HG02852 (cell line): ENCODE results near the gene NFKBIE.

Source experiments
- ATAC-seq: cut with Tn5 transposase; IDR thresholded peaks from one replicate; pipeline ENCODE4 v1.9.1; 2021; ENCODE audit warnings: mild to moderate bottlenecking, moderate library complexity; ENCODE audit not compliant: unreplicated experiment

NFKBIE gene

DNA sequence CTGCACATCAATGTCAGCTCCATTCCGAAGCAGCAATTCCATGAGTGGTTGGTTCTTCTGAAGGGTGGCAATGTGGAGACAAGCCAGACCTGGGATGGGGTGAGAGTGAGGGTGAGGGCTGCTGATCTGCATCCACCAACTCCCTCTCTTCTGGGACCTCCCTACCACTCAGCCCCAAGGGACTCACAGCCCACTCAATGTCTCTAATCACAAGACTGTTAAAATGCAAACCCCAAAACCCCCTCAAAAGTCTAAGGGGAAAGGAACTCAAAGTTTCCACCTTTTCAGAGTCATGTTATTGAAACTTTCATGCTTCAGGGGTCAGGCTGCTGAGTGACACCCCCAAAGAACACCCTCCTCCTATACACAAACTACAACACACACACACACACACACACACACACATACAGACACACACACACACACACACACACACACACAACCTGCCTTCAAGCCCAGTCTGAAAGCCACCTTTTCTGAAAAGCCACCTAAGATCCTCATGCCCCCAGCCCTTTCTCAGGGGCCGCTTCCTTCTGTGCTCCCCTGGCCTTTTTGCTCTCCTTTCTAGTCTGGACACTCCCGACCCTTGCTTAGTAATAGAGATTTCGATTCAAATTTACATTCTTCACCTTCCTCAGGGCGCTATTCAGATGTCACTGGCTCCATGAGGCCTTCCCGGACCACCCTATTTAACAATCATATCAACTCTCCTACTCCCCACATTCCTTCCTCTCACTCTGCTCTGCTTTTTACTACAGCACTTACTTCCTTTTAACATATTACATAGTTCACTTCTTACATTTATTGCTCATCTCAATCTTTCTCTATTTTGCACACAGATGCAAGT lies 4.7 kb downstream of the NFKBIE start:
- ATAC-seq: no peak

DNA sequence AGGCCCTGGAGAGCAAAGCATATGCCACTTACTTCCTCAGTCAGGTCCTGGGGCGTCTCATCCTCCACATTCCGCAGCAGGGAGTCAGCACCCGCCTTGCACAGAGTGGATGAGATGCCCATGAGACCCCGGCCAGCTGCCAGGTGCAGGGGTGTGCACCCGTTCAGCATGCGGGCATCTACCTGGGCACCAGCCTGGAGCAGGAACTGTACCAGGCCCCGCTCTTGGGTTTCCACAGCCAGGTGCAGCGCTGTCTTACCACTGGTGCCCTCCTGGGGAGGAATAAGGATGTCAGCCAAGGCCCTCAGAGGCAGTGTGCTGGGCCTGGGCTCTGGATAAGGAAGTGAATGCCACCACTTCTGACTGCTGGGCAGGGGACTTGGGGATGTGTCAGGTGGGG lies 5.3 kb downstream of the NFKBIE start:
- ATAC-seq: no peak

DNA sequence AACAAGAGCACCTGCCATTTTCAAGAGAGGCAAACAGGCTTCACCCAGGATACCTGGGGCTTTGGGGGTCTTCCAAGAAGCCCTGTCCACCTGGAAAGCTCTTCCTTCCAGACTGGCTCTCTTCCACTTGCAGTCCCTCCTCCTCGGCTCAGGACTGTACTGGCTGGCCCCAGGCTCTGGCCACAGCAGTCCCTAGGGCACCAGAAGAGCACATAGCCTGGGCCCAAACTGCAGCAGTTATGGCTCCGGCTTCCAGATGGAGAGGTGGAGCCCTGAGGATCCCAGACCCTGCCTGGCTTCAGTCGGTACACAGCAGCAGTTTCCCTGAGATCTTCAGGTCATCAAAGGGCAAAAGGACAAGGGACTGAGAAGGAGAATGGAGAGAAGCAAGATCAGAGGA lies 6.4 kb downstream of the NFKBIE start:
- ATAC-seq: no peak

DNA sequence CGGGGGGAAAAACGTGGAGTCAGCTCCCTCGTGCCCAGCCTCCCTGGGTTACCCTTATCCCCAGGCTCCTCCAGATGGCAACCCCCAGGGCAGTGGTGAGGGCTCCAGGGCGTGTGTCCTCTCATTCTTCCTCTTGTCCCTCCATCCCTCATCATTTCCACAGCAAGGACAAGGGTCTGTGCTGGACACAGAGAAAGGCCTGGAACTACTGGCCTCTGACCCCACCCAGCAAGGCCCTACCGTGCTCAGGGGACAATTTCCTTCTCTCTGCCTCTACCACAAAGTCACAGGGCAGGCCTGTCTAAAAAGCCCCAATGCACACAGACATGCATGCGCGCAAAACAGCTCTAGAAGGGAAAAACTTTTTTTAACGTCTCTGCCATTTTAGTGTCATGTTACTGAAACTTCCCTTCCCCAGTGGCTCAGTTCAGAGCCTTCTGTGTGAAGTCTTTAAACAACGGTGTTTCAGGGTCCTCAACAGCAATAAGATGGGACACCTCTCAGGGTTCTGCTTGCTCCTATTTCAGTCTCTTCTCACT lies 7.0 kb downstream of the NFKBIE start:
- ATAC-seq: no peak

DNA sequence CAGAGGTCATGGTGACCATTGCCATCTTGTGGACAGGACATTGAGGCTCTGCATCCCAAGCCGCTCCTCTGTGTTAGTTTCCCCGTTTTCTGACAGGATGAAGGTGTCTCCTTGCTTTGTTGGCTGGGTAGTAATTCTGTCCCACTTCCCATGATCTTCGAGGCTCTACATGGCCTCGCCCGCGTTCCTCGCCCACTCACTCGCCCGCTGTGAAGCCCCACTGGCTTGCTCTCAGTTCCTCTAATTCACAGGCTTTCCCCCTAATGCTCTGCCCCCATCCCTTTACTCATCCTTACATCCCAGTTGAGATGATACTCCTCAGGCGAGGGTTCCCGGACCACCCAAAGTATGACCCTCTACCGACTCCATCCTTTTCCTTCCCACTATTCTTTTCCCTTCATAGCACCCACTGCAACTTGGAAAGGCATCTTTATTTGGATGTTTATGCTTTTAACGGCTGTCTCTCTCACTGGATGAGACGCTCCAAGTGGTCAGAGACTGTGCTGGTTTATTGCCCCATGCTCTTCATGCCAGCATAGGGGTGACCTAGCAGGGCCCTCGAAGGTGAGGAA lies 7.5 kb downstream of the NFKBIE start:
- ATAC-seq: peak; percentile 26

DNA sequence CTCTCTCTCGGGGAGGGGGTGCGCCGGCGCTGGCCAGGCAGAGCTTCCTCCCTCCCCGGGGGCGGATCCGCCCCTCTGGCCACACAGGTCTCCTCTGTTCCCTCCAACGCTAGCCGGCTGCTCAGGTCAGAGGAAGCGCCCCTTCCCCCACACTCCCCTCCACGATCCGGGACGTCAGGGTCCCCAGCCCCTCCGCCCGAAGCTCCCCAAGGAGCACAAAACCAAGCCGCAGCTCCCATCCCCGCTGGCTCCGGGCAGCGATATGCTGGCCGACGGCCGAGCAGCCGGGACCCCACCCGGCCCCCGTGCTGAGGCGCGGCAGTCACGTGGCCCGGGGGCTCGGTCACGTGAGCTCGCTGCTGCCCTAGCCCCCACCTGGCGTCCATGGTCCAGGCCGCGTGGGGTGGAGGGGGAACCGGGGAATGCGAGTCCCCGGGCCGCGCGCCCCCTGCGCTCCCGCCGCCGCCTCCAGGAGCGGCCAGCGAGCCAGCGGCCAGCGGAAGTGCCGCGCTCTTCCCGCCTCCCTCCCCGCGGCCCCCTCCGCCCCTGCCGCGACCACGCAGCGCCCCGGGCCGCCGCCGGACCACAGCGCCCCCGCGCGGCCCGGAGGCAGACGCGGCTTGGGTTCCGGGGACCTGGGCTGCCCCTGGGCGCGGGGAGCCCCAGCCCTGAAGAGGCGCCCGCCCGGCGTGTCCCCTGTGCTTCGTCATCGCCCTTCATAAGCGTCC lies 8.2 kb downstream of the NFKBIE start, which contains the start of gene SLC35B2:
TSS of gene SLC35B2 (minus strand) at position 504 of the 728 bp plus-strand sequence. CDS start at position 386, 118 bp downstream.
- peak; percentile 54 for ATAC-seq

DNA sequence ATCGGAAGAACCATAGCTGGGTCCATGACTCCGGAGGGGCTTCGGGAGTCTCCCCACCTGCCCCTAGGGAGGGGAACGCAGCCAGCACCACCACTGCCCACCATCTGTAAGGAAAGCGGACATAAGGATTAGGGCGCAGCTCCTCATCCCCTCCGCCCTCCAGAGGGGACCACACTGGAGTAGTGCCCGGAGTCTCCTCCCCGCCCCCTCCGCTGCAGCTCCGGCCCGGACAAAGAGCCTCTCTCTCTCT lies 8.7 kb downstream of the NFKBIE start:
- no peak for ATAC-seq

DNA sequence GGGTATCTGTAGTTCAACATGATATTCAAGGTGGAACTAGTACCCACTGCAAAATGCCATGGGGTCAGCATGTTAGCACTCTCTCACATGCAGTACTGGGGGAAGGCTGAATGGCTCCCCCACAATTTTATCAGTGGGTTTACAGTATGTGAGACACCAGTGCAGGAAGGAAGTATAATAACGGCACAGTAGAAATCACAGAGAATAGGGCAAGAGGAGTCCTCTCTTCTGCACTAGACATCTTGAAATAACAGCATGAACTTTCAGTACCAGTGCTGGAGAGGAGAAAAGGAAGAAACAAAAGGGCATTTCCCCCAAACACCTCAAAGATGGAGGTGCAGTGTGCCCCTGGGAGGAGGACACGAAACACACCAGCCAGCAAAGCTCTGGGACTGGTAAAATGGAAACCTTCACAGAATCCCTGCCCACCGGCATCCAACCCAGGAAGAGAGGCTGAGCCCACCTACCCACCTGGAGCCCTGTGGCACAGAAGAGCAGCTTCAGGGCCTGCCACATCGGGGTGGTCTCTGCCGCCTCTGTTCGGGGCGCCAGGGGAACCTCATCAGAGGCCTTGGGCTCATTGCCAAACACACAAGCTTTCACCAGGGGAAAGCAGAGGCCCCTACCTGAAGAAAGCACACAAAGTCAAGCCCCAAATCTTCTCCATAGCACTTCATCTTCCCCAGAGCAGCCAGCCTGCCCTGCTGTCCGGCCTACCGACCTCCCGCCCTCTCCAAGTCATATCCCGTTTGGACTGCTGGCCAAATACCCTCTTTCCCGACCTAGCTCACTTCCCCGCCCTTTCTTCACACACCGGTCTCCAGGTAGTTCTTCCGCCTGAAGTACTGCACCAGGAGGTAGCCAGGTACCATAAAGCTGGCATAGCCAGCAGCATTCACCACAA lies 9.2 kb downstream of the NFKBIE start:
- ATAC-seq: no peak

DNA sequence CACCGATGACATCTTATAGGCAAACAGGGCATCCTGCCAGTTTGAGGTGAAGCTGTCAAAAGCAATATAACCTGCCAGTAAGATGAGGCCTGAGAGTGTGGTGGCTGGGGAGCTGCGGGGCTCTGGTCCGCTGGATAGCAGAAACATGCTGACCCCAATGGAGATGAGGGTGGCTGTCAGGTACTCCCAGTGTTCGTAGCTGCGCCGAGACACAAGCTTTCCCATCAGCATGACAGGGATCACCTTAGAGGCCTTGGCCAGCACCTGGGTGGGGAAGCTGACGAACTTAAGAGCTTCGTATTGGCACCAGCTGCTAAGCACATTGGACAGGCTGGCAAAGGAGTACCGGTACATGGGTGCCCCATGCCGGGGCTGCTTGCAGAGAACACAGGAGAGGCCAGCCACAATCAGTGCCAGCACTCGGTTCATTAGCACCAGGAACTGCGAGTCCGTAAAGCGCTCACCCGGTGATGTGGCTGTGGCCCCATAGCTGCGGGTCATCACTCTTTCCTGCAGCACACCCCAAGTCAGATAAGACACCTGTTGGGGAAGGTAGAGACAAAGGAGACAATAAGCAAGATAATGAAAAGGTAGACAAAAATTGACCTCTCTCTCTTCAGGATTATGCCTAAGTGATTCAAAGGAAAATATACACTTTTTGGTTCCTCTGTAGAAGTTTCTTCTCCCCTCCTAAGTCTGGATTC lies 10.1 kb downstream of the NFKBIE start:
- ATAC-seq: no peak

DNA sequence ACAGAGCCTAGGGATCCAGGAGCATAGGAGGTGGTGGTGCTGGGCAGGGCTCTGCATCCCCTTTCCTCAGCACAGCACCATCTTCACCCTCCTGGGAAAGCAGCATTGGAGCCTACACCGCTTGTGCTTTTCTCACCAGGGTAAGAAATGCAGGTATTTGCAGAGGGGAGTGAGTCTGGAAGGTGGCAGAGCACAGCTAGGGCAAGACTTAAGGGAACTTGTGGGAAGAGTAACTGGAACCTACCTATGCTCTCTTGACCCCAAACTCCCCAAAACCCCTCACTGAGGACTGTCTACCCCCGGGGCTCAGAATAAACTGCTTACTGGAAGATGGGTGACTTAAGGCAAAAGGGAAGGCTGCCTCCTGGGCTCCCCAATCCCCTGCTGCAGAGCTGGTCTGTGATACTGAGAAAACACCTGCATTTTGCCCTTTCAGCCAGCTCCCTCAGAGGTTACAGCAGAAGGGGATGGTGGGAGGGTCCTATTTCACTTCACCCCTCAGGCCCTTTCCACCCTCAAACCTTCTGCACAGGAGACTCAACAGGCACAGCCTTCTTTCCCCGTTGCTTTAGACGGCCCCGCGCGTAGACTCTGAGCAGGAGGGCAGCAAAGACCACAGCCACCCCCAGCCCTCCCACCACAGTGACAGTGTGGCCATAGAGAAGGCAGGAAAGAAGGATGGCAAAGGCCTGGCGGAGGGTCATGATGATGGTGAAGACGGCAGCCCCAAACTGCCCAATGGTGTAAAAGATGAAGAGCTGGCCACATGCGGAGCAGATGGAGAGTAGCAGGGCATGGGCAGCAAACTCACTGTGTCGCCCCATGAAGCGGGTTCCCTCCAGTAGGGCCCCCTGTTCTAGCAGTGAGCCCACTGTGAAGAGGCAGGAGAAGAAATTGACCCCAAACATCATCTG lies 10.9 kb downstream of the NFKBIE start:
- ATAC-seq: no peak

DNA sequence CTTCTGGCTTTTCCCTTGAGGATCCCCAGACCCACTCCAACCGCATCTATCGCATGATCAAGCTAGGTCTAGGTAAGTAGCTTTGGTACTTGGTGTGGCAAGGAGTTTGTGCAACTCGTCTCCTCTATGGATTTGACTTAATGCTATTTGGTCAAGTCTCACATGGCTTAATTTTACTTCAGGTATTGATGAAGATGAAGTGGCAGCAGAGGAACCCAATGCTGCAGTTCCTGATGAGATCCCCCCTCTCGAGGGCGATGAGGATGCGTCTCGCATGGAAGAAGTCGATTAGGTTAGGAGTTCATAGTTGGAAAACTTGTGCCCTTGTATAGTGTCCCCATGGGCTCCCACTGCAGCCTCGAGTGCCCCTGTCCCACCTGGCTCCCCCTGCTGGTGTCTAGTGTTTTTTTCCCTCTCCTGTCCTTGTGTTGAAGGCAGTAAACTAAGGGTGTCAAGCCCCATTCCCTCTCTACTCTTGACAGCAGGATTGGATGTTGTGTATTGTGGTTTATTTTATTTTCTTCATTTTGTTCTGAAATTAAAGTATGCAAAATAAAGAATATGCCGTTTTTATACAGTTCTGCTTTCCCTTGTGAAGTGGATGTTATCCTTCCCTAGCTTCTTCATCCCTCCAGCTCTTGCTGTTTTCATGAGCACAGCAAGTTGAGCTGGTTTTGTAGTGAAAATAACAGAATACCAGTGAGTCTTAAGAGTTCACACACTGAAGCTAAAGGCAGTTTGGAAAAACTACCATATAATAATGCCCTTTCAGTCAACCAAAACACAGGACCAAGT lies 11.8 kb downstream of the NFKBIE start:
- no peak for ATAC-seq

DNA sequence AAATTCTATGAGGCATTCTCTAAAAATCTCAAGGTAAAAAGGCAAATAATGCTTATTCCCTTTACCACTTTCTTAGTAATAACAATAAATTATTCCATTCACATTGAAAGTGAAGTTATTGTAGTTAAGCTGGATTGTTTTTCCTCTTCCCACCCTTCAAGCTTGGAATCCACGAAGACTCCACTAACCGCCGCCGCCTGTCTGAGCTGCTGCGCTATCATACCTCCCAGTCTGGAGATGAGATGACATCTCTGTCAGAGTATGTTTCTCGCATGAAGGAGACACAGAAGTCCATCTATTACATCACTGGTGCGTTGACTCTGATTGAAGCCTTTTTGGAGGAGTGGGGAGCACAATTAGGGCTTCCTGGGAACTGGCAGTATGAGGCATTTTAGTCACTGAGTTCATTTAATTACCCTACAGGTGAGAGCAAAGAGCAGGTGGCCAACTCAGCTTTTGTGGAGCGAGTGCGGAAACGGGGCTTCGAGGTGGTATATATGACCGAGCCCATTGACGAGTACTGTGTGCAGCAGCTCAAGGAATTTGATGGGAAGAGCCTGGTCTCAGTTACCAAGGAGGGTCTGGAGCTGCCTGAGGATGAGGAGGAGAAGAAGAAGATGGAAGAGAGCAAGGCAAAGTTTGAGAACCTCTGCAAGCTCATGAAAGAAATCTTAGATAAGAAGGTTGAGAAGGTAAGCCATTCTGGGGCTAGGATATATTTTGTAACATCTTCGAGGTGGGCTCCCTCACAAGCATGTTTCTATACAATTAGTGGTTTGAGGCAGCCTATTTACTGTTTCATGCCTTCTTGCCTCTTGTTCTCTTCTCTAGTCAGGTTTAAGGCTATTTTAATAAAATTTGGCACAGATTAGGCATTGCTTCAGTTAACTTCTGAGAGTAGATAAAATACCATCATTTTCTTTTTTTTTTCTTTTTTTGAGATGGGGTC lies 13.5 kb downstream of the NFKBIE start:
- no peak for ATAC-seq

DNA sequence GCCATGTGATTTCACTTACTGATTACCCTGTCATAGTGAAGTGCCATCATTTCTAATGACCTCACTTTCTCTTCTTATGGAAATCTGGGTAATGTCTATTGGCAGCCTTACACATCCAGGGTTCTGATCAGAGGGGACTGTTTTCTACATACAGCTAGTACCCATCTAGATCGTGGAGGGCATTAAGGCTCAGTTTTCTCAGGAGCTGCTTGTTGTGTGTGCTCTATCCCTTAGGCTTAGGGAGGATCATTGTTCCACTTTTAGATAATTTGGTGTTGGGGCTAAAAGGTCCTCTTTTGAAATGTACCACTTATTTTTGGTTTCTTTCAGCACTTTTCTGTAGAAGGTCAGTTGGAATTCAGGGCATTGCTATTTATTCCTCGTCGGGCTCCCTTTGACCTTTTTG lies 14.6 kb downstream of the NFKBIE start:
- ATAC-seq: no peak

DNA sequence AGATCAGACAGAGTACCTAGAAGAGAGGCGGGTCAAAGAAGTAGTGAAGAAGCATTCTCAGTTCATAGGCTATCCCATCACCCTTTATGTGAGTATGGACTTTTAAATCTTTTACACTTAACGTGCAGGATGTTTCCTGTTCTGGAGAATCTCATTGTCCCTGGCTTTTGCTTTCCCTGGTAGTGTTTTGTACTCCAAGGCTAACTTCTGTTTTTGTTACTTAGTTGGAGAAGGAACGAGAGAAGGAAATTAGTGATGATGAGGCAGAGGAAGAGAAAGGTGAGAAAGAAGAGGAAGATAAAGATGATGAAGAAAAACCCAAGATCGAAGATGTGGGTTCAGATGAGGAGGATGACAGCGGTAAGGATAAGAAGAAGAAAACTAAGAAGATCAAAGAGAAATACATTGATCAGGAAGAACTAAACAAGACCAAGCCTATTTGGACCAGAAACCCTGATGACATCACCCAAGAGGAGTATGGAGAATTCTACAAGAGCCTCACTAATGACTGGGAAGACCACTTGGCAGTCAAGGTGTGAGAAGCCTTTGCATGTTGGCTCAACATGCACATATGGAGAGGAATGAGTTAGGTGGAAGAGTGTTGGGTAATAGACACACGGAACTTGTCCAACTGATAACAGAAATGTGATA lies 15.2 kb downstream of the NFKBIE start:
- ATAC-seq: no peak

DNA sequence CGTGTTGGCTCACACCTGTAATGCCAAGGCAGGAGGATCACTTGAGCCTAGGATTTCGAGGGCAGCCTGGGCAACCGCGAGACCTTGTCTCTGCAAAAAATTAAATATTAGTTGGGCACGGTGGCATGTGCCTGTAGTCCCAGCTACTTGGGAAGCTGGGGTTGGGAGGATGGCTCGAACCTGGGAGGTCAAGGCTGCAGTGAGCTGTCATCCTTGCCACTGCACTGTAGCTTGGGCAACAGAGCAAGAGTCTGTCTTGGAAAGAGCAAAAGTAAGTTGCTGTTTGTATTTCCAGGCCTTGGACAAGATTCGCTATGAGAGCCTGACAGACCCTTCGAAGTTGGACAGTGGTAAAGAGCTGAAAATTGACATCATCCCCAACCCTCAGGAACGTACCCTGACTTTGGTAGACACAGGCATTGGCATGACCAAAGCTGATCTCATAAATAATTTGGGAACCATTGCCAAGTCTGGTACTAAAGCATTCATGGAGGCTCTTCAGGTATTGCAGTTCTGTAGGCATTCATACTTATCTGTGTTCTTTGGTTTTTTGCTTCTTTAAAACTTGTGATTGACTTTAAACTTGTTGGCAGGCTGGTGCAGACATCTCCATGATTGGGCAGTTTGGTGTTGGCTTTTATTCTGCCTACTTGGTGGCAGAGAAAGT lies 16.1 kb downstream of the NFKBIE start:
- ATAC-seq: no peak

DNA sequence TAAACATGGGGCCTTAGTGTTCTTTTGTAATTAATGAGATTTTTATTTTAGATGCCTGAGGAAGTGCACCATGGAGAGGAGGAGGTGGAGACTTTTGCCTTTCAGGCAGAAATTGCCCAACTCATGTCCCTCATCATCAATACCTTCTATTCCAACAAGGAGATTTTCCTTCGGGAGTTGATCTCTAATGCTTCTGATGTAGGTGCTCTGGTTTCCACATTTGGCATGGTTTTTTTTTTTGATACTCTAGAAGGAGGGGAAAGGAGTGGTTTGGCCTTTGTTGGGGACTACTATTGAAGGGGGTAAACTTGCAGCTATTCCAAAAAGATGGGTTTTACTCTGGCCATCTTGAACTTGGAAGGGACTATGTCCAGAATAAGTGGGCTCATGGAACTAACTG lies 16.8 kb downstream of the NFKBIE start:
- no peak for ATAC-seq
